Caco-2 (cell line): Measurements from ENCODE around the gene MEGF6. TPM values are rescaled to one million over a fixed set of nuclear protein-coding genes. Genes with fewer than 3 reads are reported as not detected.

Experiments used
- BruUV-seq: library from RNA; stranded (reverse); fragments of 400-500 nt; replicated peaks from 2 replicates; lab custom pipeline; 2021; lab: Mats Ljungman, UMichigan
- CTCF ChIA-PET: fragments of 300-600 bp; sonication (Branson Sonifier 250); formaldehyde crosslinking; loops from one replicate; lab custom pipeline; 2022; ENCODE audit warnings: antibody characterized with exemption; lab: Charles Lee
- POLR2A ChIA-PET: fragments of 300-600 bp; sonication (Branson Sonifier 250); formaldehyde crosslinking; loops from one replicate; lab custom pipeline; 2022; ENCODE audit warnings: antibody characterized with exemption; lab: Charles Lee
- DNase-seq, 2 experiments: peaks; one replicate each; pipeline versions ENCODE4 v3.0.0 to v3.0.0-alpha.2; 2020 to 2022
- H3K27me3 ChIP-seq: replicated peaks from 2 replicates; pipeline ENCODE4 v1.6.0; 2011; ENCODE audit warnings: low read length; ENCODE audit not compliant: control insufficient read depth, insufficient read depth
- H3K36me3 ChIP-seq: 2 replicates; pipeline ENCODE4 v1.5.1; 2011; ENCODE audit warnings: low read length; ENCODE audit not compliant: control insufficient read depth, insufficient read depth
- H3K4me1 ChIP-seq: fragments of 250-450 bp; sonication (Bioruptor Pico); 2 replicates; pipeline ENCODE4 v1.5.1; 2020; ENCODE audit warnings: mild to moderate bottlenecking
- H3K4me3 ChIP-seq: 2 replicates; pipeline ENCODE4 v1.5.1; 2011; ENCODE audit warnings: low read depth, mild to moderate bottlenecking, control low read depth, low read length
- H3K9me3 ChIP-seq: fragments of 250-450 bp; sonication (Bioruptor Pico); 2 replicates; pipeline ENCODE4 v1.5.1; 2020; ENCODE audit warnings: mild to moderate bottlenecking, moderate library complexity
- H3K27ac Mint-ChIP-seq: one replicate; pipeline ENCODE4 v1.8.0; 2022; ENCODE audit warnings: mixed read lengths; ENCODE audit not compliant: unreplicated experiment
- H3K27me3 Mint-ChIP-seq: one replicate; pipeline ENCODE4 v1.8.0; 2022; ENCODE audit warnings: mixed read lengths; ENCODE audit not compliant: insufficient read depth, unreplicated experiment
- H3K36me3 Mint-ChIP-seq: one replicate; pipeline ENCODE4 v1.8.0; 2022; ENCODE audit warnings: mild to moderate bottlenecking, mixed read lengths; ENCODE audit not compliant: insufficient read depth, unreplicated experiment
- H3K4me1 Mint-ChIP-seq: one replicate; pipeline ENCODE4 v1.8.0; 2022; ENCODE audit warnings: low read depth, mixed read lengths; ENCODE audit not compliant: unreplicated experiment
- H3K4me3 Mint-ChIP-seq: one replicate; pipeline ENCODE4 v1.8.0; 2022; ENCODE audit warnings: mild to moderate bottlenecking, moderate library complexity, mixed read lengths; ENCODE audit not compliant: unreplicated experiment
- H3K9me3 Mint-ChIP-seq: one replicate; pipeline ENCODE4 v1.8.0; 2022; ENCODE audit warnings: mixed read lengths; ENCODE audit not compliant: unreplicated experiment
- CTCF ChIP-seq, 2 experiments: fragments of 200-600 bp in 1 of 2; IDR thresholded peaks; 1 replicate in 1 of 2; 2 replicates in 1 of 2; pipeline versions ENCODE4 v1.5.1 to v1.8.0; 2011 to 2022; ENCODE audit warnings: antibody characterized with exemption in 1 of 2, control low read depth in 1 of 2, inconsistent platforms in 1 of 2, low read depth in 1 of 2, low read length in 1 of 2, mild to moderate bottlenecking in 1 of 2, moderate library complexity in 1 of 2; ENCODE audit not compliant: insufficient read depth in 1 of 2, severe bottlenecking in 1 of 2, unreplicated experiment in 1 of 2
- intact Hi-C: fragments of 100-400 bp; cut with micrococcal nuclease; formaldehyde crosslinking; loops from one replicate; pipeline ENCODE4 v1.10.0; 2022; ENCODE audit not compliant: unreplicated experiment
- total RNA-seq: library from RNA; stranded (reverse); gene quantifications from 2 replicates; pipeline ENCODE4 v1.2.3, GENCODE V29; 2022

The MEGF6 gene
- total RNA-seq, 1 experiment from 2014 or later = 13.3 TPM

GRCh38 chr1:3626025-3626424, 14.7 kb upstream of the MEGF6 start:
- intact Hi-C loops = no loop called here
- H3K27me3 ChIP-seq = no peaks in the 10 kb centered on the region
- TF ChIP-seq CTCF (IDR thresholded peaks at IDR 0.05; ENCODE audit: insufficient read depth in 1 of 2, low read depth in 1 of 2, low read length in 1 of 2, severe bottlenecking in 1 of 2, unreplicated experiment in 1 of 2) = no peak
- peak overlapping the region; percentile 29 for H3K27ac Mint-ChIP-seq
- ChIA-PET POLR2A (interaction anchor here (0.6 kb wide), 1 partner anchor 170 kb away, joined by 4 read pairs; the partner anchor contains the start of gene LRRC47), CTCF (no interaction called here)
- H3K36me3 ChIP-seq = peaks cover 3% of the 10 kb centered on the region
- TSS peak; percentile 51 for BruUV-seq
- peaks cover 32% of the 10 kb centered on the region for H3K36me3 Mint-ChIP-seq
- no peaks in the 10 kb centered on the region for H3K9me3 ChIP-seq
- peaks cover 7% of the 10 kb centered on the region for H3K4me1 Mint-ChIP-seq
- no peaks in the 10 kb centered on the region for H3K27me3 Mint-ChIP-seq
- peaks cover 6% of the 10 kb centered on the region for H3K4me1 ChIP-seq
- H3K4me3 ChIP-seq = peak overlapping the region; percentile 90
- H3K9me3 Mint-ChIP-seq = no peaks in the 10 kb centered on the region
- DNase-seq = no peak
- H3K4me3 Mint-ChIP-seq = peak overlapping the region; percentile 85

DNA sequence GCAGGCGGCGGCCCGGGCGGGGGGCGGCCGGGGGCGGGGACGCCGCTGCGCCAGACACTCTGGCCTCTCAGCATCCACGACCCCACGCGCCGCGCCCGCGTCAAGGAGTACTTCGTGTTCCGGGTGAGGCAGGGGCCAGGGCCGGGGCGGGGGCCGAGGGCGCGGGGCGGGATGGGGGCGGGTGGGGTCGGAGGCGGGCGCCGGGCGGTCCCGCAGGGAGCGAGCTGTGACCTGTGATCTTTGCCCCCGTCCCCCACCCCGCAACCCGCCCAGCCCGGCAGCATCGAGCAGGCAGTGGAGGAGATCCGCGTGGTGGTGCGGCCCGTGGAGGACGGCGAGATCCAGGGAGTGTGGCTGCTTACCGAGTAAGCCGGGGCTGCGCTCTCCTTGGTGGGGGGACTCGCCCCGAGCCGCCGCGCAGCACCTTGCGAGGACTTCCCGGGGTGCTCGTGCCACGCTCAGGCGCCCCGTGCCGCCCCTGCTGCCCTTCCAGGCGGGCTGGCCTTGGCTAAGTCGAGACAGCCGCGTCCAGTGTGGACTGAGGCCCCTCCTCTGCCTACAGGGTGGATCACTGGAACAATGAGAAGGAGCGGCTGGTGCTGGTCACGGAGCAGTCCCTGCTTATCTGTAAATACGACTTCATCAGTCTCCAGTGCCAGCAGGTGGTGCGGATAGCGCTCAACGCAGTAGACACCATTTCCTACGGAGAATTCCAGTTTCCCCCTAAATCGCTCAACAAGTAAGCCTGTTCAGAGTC, 14.0 kb upstream of the MEGF6 start:
- CTCF ChIA-PET = no interaction called here
- POLR2A ChIA-PET = interaction anchor here (0.6 kb wide), 1 partner anchor 171 kb away, joined by 4 read pairs; the partner anchor contains the start of gene LRRC47
- Mint-ChIP-seq H3K4me1 (peaks cover 13% of the 10 kb centered on the region), H3K27me3 (no peaks in the 10 kb centered on the region), H3K36me3 (peaks cover 32% of the 10 kb centered on the region), H3K9me3 (no peaks in the 10 kb centered on the region), H3K4me3 (peak overlapping the region; percentile 85), H3K27ac (peak overlapping the region; percentile 79)
- intact Hi-C loops = no loop called here
- H3K4me1 ChIP-seq = peaks cover 10% of the 10 kb centered on the region
- no peak for TF ChIP-seq CTCF (IDR thresholded peaks at IDR 0.05; ENCODE audit: insufficient read depth in 1 of 2, low read depth in 1 of 2, low read length in 1 of 2, severe bottlenecking in 1 of 2, unreplicated experiment in 1 of 2)
- no peaks in the 10 kb centered on the region for H3K27me3 ChIP-seq
- H3K9me3 ChIP-seq = no peaks in the 10 kb centered on the region
- peak overlapping the region; percentile 90 for H3K4me3 ChIP-seq
- BruUV-seq = no TSS peak
- H3K36me3 ChIP-seq = peaks cover 3% of the 10 kb centered on the region
- peak; percentile 67 to 75 for DNase-seq

- Histone ChIP-seq H3K4me1 (peaks cover 10% of the 10 kb centered on the region), H3K9me3 (no peaks in the 10 kb centered on the region), H3K4me3 (peak within 1 kb of the TSS; percentile 98), H3K27me3 (no peaks in the 10 kb centered on the region), H3K36me3 (peaks cover 3% of the 10 kb centered on the region; the same call in 1 of the 2 replicates)
- H3K27ac Mint-ChIP-seq = peak within 1 kb of the TSS; percentile 79
- H3K4me1 Mint-ChIP-seq = peaks cover 14% of the 10 kb centered on the region
- no peaks in the 10 kb centered on the region for H3K9me3 Mint-ChIP-seq
- no peaks in the 10 kb centered on the region for H3K27me3 Mint-ChIP-seq
- ChIA-PET CTCF (interaction anchor here (0.9 to 2.1 kb wide), 3 partner anchors 36 to 171 kb away, joined by 3 to 5 read pairs (median 5); no protein-coding TSS in a partner anchor), POLR2A (no interaction called here)
- peak; percentile 96 to 98 for DNase-seq
- no TSS peak for BruUV-seq
- peak within 1 kb of the TSS; percentile 85 for H3K4me3 Mint-ChIP-seq
- peaks cover 32% of the 10 kb centered on the region for H3K36me3 Mint-ChIP-seq
- intact Hi-C loops = loop anchor here (5.0 kb wide), 1 partner anchor 98 kb away; no protein-coding TSS in a partner anchor
- TF ChIP-seq CTCF (IDR thresholded peaks at IDR 0.05; ENCODE audit: insufficient read depth in 1 of 2, low read depth in 1 of 2, low read length in 1 of 2, severe bottlenecking in 1 of 2, unreplicated experiment in 1 of 2) = no peak
Measured at GRCh38 chr1:3624200-3625136, 13.2 kb upstream of the MEGF6 start, which contains the start of gene TPRG1L. Gene TPRG1L (plus strand): TSS chr1:3625015. CDS start chr1:3625073, 58 bp downstream.
